Omental fat pad (tissue), 4 donors: ENCODE results near the gene GADD45A. TPM values are rescaled to one million over a fixed set of nuclear protein-coding genes. Genes with fewer than 3 reads are reported as not detected.

Experiments used
- ATAC-seq: fragments of 150-250 bp; one replicate; pipeline ENCODE4 v1.9.1; 2016; ENCODE audit warnings: mild to moderate bottlenecking, moderate library complexity; ENCODE audit not compliant: low FRiP score
- DNase-seq: peaks from one replicate; pipeline ENCODE4 v3.0.0-alpha.2; 2019; ENCODE audit warnings: low spot score
- total RNA-seq, 4 donors: library from RNA; depleted of rRNA; stranded (reverse); fragments of >200 nt; gene quantifications; one replicate each; pipeline ENCODE4 v1.1.0, GENCODE V29; 2016
- TF ChIP-seq, protein P1 (sequence below), 3 donors: fragments of 450-650 bp; IDR thresholded peaks; one replicate each; pipeline ENCODE4 v1.5.1; 2016 to 2017; ENCODE audit warnings: antibody characterized with exemption in 3 of 3, mild to moderate bottlenecking in 3 of 3, moderate library complexity in 2 of 3

GADD45A gene
- total RNA-seq, 4 donors from 2014 or later = 31.7 to 115 (median 67.2) TPM

DNA sequence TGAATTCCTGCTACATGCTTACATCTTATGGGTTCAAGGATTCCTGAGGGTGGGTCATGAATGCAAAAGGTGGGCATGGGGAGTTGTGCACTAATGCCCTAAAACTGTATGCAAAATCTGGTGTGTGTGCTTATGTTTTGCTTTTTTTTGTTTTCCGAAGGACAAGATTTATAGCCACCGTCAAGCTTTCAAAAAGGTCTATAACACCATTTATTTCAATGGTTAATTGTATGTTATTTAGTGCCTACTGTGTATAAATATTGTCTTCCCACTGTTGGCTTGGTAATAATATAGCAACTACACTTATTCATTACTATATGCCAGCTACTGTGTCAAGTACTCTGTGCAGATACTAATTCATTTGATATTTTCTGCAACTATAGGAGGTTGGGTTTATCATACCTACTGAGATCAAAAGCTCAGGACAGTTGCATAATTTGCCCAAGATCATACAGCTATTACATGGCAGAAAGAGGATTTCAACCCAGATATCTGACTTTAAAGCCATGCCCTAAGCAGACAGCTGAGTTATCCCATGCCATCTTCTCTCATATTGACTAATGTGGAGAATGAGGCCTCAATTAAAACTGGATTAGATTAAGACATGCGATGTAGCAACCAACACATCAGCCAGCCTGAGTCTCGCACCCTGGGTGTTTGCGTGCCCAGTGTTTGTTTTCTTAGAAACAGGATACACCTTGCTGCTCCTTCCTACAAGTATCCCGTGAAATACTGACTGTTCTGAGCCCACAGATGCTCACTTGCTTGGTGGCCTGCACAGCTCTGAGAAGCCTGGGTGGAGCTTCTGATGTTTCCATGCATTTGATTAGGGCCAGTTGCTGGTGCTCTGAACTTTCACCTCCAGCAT lies 34.6 kb downstream of the GADD45A start:
- DNase-seq (no peak), ATAC-seq (no peak)
- TF ChIP-seq, protein P1, sequence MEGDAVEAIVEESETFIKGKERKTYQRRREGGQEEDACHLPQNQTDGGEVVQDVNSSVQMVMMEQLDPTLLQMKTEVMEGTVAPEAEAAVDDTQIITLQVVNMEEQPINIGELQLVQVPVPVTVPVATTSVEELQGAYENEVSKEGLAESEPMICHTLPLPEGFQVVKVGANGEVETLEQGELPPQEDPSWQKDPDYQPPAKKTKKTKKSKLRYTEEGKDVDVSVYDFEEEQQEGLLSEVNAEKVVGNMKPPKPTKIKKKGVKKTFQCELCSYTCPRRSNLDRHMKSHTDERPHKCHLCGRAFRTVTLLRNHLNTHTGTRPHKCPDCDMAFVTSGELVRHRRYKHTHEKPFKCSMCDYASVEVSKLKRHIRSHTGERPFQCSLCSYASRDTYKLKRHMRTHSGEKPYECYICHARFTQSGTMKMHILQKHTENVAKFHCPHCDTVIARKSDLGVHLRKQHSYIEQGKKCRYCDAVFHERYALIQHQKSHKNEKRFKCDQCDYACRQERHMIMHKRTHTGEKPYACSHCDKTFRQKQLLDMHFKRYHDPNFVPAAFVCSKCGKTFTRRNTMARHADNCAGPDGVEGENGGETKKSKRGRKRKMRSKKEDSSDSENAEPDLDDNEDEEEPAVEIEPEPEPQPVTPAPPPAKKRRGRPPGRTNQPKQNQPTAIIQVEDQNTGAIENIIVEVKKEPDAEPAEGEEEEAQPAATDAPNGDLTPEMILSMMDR (IDR thresholded peaks at IDR 0.05) = no peak

DNA sequence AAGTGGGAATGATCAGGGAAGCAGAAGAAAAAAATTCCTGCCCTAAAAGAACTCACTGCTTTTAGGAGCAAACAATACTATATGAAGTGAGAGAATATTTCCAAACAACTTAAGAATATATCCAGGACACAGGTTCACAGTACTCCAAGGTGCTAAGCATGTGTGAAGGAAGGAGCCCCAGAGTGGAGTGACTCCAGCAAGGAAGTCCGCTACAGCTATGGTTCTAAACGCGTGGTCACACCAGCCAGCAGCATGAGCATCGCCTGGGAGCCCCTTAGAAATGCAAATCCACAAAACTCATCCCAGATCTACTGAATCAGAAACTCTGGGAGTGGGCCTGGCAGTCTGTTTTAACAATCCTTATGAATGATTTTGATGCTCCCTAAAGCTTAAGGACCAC lies 36.1 kb downstream of the GADD45A start:
- ATAC-seq (no peak), DNase-seq (no peak)
- TF ChIP-seq, protein P1 (IDR thresholded peaks at IDR 0.05) = no peak

DNA sequence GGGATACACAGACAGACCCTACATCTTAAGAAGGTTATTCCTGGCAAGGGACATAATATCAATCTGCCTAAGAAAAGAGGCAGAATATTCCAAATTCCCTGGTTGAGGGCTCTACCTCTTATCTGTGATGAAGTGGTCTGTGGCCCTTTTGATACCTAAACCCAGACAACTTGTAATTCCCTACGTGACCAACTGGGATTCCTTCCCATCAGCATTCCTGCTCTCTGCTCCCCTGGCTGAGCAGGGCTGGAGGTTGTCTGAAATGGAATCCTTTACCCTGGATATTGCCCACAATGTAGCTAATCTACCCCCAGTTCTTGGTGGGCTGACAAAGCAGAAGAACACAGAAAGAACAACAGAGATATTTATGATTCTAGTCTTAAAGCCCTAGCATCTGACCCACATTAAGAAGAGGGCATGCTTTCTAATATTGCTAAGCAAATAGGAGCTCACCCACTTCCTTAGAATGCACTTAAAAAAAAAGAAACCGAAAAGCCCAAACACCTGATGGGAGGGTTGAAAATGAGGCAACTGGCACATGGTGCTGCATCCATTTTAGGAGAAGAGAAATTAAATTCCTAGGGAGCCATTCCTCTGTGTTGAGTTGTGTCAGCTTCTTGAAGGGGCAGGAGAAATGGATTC lies 36.8 kb downstream of the GADD45A start:
- no peak for DNase-seq
- no peak for ATAC-seq
- TF ChIP-seq, protein P1 (IDR thresholded peaks at IDR 0.05) = no peak

DNA sequence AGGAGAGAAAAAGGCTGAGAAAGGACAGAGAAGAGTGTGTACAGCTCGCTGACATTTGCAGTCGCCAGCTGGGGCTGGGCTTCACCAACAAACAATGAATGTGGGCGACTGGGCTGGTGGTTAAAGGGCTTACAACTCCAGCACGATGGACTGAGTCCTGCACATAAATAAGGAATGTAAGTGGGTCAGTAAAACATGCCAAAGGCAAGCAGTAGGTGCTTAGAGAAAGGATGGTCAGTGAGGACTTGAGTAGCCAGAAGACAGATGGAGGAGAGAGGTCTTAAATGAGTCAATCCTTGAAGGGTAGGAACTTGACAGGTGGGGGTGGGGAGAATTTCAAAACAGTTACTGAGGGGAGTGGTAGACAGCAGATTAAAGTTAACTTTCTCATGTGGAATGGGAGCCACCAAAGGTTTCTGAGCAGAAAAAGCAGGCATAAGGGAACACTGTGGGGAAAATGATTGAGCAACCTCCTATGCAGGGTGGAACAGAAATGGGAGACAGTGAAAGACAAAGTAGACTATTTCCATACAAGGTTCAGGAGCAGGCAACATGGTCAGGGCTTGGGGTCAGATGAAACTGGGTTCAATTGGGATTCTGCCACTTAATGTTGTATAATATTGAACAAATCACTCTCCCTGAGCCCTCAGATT lies 37.4 kb downstream of the GADD45A start:
- TF ChIP-seq, protein P1 (IDR thresholded peaks at IDR 0.05) = no peak
- ATAC-seq (no peak), DNase-seq (no peak)

DNA sequence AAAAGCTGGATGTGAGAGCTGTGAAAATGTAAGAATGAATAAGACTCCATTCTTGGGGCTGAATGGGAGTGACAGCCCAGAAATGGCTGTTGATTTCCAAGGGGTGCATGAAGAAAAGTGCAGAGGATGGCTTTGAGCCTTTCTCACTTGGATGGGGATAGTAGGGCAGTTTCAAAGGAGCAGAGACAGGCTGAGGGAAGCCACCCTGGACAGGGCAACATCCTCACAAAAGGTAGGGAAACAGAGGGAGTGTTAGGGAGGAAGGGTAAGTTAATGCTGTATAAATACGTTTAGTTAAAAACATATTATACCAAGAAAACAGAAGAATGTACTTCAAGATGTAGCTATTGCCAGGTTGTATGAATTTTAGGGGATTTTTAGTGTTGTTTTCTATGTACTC lies 38.1 kb downstream of the GADD45A start:
- no peak for ATAC-seq
- TF ChIP-seq, protein P1 (IDR thresholded peaks at IDR 0.05) = no peak
- no peak for DNase-seq

DNA sequence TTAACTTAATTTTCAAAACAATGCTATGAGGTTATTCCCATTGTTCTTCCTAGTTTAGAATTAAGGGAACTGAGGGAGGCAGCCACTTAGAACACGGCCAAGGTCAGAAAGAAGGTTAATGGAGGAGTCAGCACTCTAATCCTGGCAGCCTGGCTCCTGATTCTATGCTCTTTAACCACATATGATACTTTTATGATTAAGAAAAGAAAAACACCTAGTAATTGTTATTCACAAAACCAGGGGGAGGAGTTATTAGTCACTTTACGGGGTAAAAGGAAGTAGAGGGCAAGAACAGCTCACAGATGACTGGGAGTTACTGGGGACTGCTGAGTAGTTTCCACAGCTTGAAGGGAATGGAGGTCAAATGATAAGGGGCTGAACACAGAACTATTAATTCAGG lies 38.6 kb downstream of the GADD45A start:
- DNase-seq (no peak), ATAC-seq (peak; percentile 83)
- TF ChIP-seq, protein P1 (IDR thresholded peaks at IDR 0.05) = no peak
